HG03571 (cell line): ENCODE results near the gene TSPAN16.
"Not testable (repeated sequence)": the region's sequence is repeated elsewhere in the genome, so short reads cannot be mapped to it uniquely, and the experiment has no call there.

ENCODE experiments used
- ATAC-seq: cut with Tn5 transposase; IDR thresholded peaks from one replicate; pipeline ENCODE4 v1.9.1; 2021; ENCODE audit not compliant: unreplicated experiment

TSPAN16 gene

GRCh38 chr19:11342429-11342828 is 46.5 kb downstream of the TSPAN16 start:
- no peak for ATAC-seq

GRCh38 chr19:11345122-11345803 is 49.3 kb downstream of the TSPAN16 start:
- ATAC-seq, result no peak

- ATAC-seq, result peak; percentile 77
Observed at GRCh38 chr19:11346104-11346940, 50.4 kb downstream of the TSPAN16 start, which contains the start of the genes CCDC159 and TMEM205. Gene CCDC159, plus strand, starts transcription at chr19:11346519. Its CDS starts 88 bp downstream, at chr19:11346607. Gene TMEM205, minus strand, starts transcription at chr19:11346268. Its CDS starts 649 bp downstream, at chr19:11345619.

GRCh38 chr19:11347546-11348039 is 51.6 kb downstream of the TSPAN16 start:
- ATAC-seq, result no peak

GRCh38 chr19:11349171-11349570 is 53.2 kb downstream of the TSPAN16 start:
- no peak for ATAC-seq

GRCh38 chr19:11354102-11354501 is 58.1 kb downstream of the TSPAN16 start:
- ATAC-seq, result not testable (repeated sequence)

- no peak for ATAC-seq
Observed at GRCh38 chr19:11355160-11356073, 59.5 kb downstream of the TSPAN16 start, which contains the start of gene PLPPR2. Gene PLPPR2, plus strand, starts transcription at chr19:11355432. Its CDS starts 2,242 bp downstream, at chr19:11357674.

GRCh38 chr19:11356074-11356397 is 60.1 kb downstream of the TSPAN16 start:
- ATAC-seq, result no peak

GRCh38 chr19:11356676-11357550 is 61.0 kb downstream of the TSPAN16 start:
- no peak for ATAC-seq

GRCh38 chr19:11359421-11359820 is 63.5 kb downstream of the TSPAN16 start:
- no peak for ATAC-seq

- no peak for ATAC-seq
Observed at GRCh38 chr19:11361037-11361770, 65.2 kb downstream of the TSPAN16 start.

- ATAC-seq, result no peak
Observed at GRCh38 chr19:11361771-11362731, 66.1 kb downstream of the TSPAN16 start.

GRCh38 chr19:11363881-11364280 is 67.9 kb downstream of the TSPAN16 start:
- ATAC-seq, result no peak

- no peak for ATAC-seq
Observed at GRCh38 chr19:11364296-11364904, 68.4 kb downstream of the TSPAN16 start.

- ATAC-seq, result no peak
Observed at GRCh38 chr19:11364935-11365334, 69.0 kb downstream of the TSPAN16 start.
